OCI-LY7 (cell line): Measurements from ENCODE around the gene MYRIP.

Source experiments
- CTCF ChIP-seq: fragments of 200-600 bp; sonication (generic); conservative IDR thresholded peaks from 2 replicates; pipeline ENCODE4 v1.5.1; 2014; ENCODE audit warnings: mild to moderate bottlenecking, antibody characterized with exemption, low read length, moderate library complexity, mixed read lengths
- EZH2phosphoT487 ChIP-seq: fragments of 200-600 bp; sonication (generic); IDR thresholded peaks from 2 replicates; pipeline ENCODE4 v1.6.1; 2018; ENCODE audit warnings: low read depth, borderline replicate concordance, mild to moderate bottlenecking, mixed run types, antibody characterized with exemption, low read length, moderate library complexity, mixed read lengths

- TF ChIP-seq CTCF (no peak), EZH2phosphoT487 (no peak)
Observed at GRCh38 chr3:40045051-40045450, 235.6 kb downstream of the MYRIP start.
